Bronchus fibroblast of lung (primary cell): ENCODE measurements around the gene FGF5. TPM values are rescaled to one million over a fixed set of nuclear protein-coding genes. Genes with fewer than 3 reads are reported as not detected.

ENCODE experiments used
- total RNA-seq: library from RNA; depleted of rRNA; stranded (reverse); fragments of >200 nt; gene quantifications from 2 replicates; pipeline ENCODE4 v1.2.3, GENCODE V29; 2015

FGF5 gene
- total RNA-seq = 4.9 and 7.4 TPM in 2 replicates

GRCh38 chr4:80266253-80266901 lies at the start of gene FGF5:
FGF5 (plus strand) TSS chr4:80266664; CDS start chr4:80266825, 161 bp downstream.

GRCh38 chr4:80335554-80336358 lies 69.3 kb downstream of the FGF5 start, which contains the start of gene CFAP299:
CFAP299 (plus strand) TSS chr4:80335730.

Other genes with a start within 250 kb of the FGF5 start
- 30.8 and 33.3 TPM in 2 replicates for gene ANTXR2, start 193.4 kb upstream of the FGF5 start, total RNA-seq
- gene PRDM8, start 69.2 kb upstream of the FGF5 start, total RNA-seq = 5.2 and 6.1 TPM in 2 replicates
- gene CFAP299, start 69.1 kb downstream of the FGF5 start, total RNA-seq = not detected in 2 replicates